Spleen (tissue), 7 donors: ENCODE measurements around the gene RGS6.

Experiments used
- POLR2A ChIP-seq, 3 donors: fragments of 450-650 bp; IDR thresholded peaks; one replicate each; pipeline ENCODE4 v1.5.1; 2017; ENCODE audit warnings: antibody characterized with exemption in 3 of 3, mild to moderate bottlenecking in 1 of 3
- POLR2AphosphoS5 ChIP-seq, 3 donors: sonication (generic); formaldehyde crosslinking; IDR thresholded peaks; one replicate each; pipeline ENCODE4 v1.5.1; 2017; ENCODE audit warnings: antibody characterized with exemption in 3 of 3
- TF ChIP-seq, protein P1 (sequence below), 11 experiments: fragments of 200-600 bp in 7 of 11; fragments of 450-650 bp in 4 of 11; sonication (generic) in 4 of 11; IDR thresholded peaks in 8 of 11; conservative IDR thresholded peaks in 3 of 11; 1 replicate in 7 of 11; 2 replicates in 4 of 11; pipeline versions ENCODE4 v1.4.0 to v1.8.0; 2016 to 2021; ENCODE audit warnings: antibody characterized with exemption in 11 of 11, inconsistent platforms in 4 of 11, mild to moderate bottlenecking in 1 of 11
- donor health status: DM: no; HTN: no; CAD: no; lungs with moderate emphysema.
- donor health status: DM: no; HTN: no; CAD: no.
- donor health status: DM: no; HTN: no; CAD: no.

DNA sequence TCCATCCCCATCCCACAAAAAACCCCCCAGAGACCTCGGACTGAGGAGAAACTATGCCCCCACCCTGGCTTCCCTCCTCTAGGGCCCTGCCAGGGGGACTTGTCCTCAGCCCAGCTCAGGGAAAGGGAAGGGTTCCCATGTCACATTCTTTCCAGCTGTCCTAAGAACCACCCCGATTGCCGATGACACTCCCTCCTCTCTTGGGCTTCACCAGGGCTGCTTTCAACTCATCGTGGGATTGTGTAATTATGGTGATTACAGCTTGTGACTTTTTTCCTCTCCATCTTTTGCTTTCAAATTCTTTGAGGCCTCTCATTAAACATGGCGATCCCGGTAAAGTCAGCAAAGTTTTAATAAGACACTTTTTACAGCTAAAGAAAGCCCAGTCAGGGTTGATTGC lies 617.6 kb downstream of the RGS6 start:
- TF ChIP-seq POLR2A (IDR thresholded peaks at IDR 0.05) (no peak), POLR2AphosphoS5 (IDR thresholded peaks at IDR 0.05) (no peak)
- TF ChIP-seq, protein P1, sequence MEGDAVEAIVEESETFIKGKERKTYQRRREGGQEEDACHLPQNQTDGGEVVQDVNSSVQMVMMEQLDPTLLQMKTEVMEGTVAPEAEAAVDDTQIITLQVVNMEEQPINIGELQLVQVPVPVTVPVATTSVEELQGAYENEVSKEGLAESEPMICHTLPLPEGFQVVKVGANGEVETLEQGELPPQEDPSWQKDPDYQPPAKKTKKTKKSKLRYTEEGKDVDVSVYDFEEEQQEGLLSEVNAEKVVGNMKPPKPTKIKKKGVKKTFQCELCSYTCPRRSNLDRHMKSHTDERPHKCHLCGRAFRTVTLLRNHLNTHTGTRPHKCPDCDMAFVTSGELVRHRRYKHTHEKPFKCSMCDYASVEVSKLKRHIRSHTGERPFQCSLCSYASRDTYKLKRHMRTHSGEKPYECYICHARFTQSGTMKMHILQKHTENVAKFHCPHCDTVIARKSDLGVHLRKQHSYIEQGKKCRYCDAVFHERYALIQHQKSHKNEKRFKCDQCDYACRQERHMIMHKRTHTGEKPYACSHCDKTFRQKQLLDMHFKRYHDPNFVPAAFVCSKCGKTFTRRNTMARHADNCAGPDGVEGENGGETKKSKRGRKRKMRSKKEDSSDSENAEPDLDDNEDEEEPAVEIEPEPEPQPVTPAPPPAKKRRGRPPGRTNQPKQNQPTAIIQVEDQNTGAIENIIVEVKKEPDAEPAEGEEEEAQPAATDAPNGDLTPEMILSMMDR (IDR thresholded peaks at IDR 0.05 in 8 of 11, conservative IDR thresholded peaks at IDR 0.05 in 3 of 11), result no peak
